ELF-1 (cell line): ENCODE results near the gene HAPLN3.

ENCODE experiments used
- DNase-seq: peaks from one replicate; pipeline ENCODE4 v3.0.0-alpha.2; 2016; ENCODE audit warnings: low read depth, low spot score

HAPLN3 gene

GRCh38 chr15:88896333-88897033, 1.1 kb upstream of the HAPLN3 start:
- DNase-seq, result peak; percentile 51

- peak; percentile 88 for DNase-seq
Measured at GRCh38 chr15:88894348-88894818, 961 bp downstream of the HAPLN3 start.

GRCh38 chr15:88891540-88892254, 3.6 kb downstream of the HAPLN3 start:
- DNase-seq, result no peak

GRCh38 chr15:88890495-88890894, 4.8 kb downstream of the HAPLN3 start:
- DNase-seq, result no peak

- no peak for DNase-seq
Measured at GRCh38 chr15:88888719-88889118, 6.6 kb downstream of the HAPLN3 start.

GRCh38 chr15:88887068-88887580, 8.2 kb downstream of the HAPLN3 start:
- no peak for DNase-seq

GRCh38 chr15:88882785-88883184, 12.6 kb downstream of the HAPLN3 start:
- DNase-seq, result no peak

GRCh38 chr15:88881775-88882174, 13.6 kb downstream of the HAPLN3 start:
- no peak for DNase-seq

GRCh38 chr15:88880944-88881740, 14.2 kb downstream of the HAPLN3 start:
- no peak for DNase-seq

GRCh38 chr15:88878720-88879184, 16.6 kb downstream of the HAPLN3 start:
- peak; percentile 84 for DNase-seq

GRCh38 chr15:88877906-88878305, 17.4 kb downstream of the HAPLN3 start:
- no peak for DNase-seq

- DNase-seq, result no peak
Measured at GRCh38 chr15:88877415-88877814, 17.9 kb downstream of the HAPLN3 start.

- no peak for DNase-seq
Measured at GRCh38 chr15:88876573-88876972, 18.8 kb downstream of the HAPLN3 start.

GRCh38 chr15:88874684-88875083, 20.7 kb downstream of the HAPLN3 start:
- no peak for DNase-seq

GRCh38 chr15:88874275-88874674, 21.1 kb downstream of the HAPLN3 start:
- DNase-seq, result no peak

- DNase-seq, result no peak
Measured at GRCh38 chr15:88873786-88874185, 21.6 kb downstream of the HAPLN3 start.

- DNase-seq, result no peak
Measured at GRCh38 chr15:88872706-88873105, 22.6 kb downstream of the HAPLN3 start.

- DNase-seq, result no peak
Measured at GRCh38 chr15:88872106-88872505, 23.2 kb downstream of the HAPLN3 start.

GRCh38 chr15:88871313-88871712, 24.0 kb downstream of the HAPLN3 start:
- DNase-seq, result no peak

GRCh38 chr15:88866295-88866881, 29.0 kb downstream of the HAPLN3 start:
- DNase-seq, result no peak

GRCh38 chr15:88865498-88866099, 29.7 kb downstream of the HAPLN3 start:
- peak; percentile 20 for DNase-seq
